B cell (primary cell): ENCODE results near the gene GK2. TPM values are rescaled to one million over a fixed set of nuclear protein-coding genes. Genes with fewer than 3 reads are reported as not detected.

ENCODE experiments used
- ATAC-seq: fragments of 200-7000 bp; cut with Tn5 transposase; one replicate; pipeline ENCODE4 v1.10.0; 2021; ENCODE audit warnings: low read depth, mild to moderate bottlenecking, moderate number of reproducible peaks, moderate library complexity
- CTCF ChIA-PET: fragments of 350-600 bp; sonication (Branson Sonifier 250); formaldehyde crosslinking; loops from one replicate; lab custom pipeline; 2021; ENCODE audit warnings: antibody characterized with exemption, inconsistent platforms; lab: Charles Lee
- POLR2A ChIA-PET: fragments of 350-600 bp; sonication (Branson Sonifier 250); formaldehyde crosslinking; loops from one replicate; lab custom pipeline; 2021; ENCODE audit warnings: antibody characterized with exemption; lab: Charles Lee
- DNase-seq: peaks from one replicate; pipeline ENCODE4 v3.0.0; 2013
- H2AFZ ChIP-seq: 2 replicates; pipeline ENCODE4 v1.6.1; 2012; ENCODE audit warnings: mild to moderate bottlenecking, low read depth, low read length; ENCODE audit not compliant: insufficient read depth, poor library complexity, severe bottlenecking
- H3K27ac ChIP-seq, 2 donors: 1 replicate in 1 of 2; 2 replicates in 1 of 2; pipeline ENCODE4 v1.5.1; 2012 to 2013; ENCODE audit warnings: low read length in 2 of 2, mild to moderate bottlenecking in 2 of 2, moderate library complexity in 1 of 2
- H3K27me3 ChIP-seq, 4 experiments: fragments of 200-600 bp in 1 of 4; sonication (generic) in 1 of 4; replicated peaks in 1 of 4; 1 replicate in 2 of 4; 2 replicates in 2 of 4; pipeline versions ENCODE4 v1.6.1 to v1.7.0; 2013 to 2016; ENCODE audit warnings: low read length in 3 of 4, mild to moderate bottlenecking in 2 of 4, mixed read lengths in 1 of 4, moderate library complexity in 1 of 4; ENCODE audit not compliant: insufficient read depth in 4 of 4, control insufficient read depth in 3 of 4; ENCODE audit errors: control extremely low read depth in 1 of 4
- H3K36me3 ChIP-seq, 2 experiments: replicated peaks in 1 of 2; 1 replicate in 1 of 2; 2 replicates in 1 of 2; pipeline versions ENCODE4 v1.6.1 to v1.7.1; 2013; ENCODE audit warnings: low read length in 1 of 2; ENCODE audit not compliant: insufficient read depth in 2 of 2, control insufficient read depth in 1 of 2; ENCODE audit errors: control extremely low read depth in 1 of 2, extremely low read depth in 1 of 2
- H3K4me1 ChIP-seq, 2 donors: fragments of 200-600 bp in 1 of 2; sonication (generic) in 1 of 2; 1 replicate in 1 of 2; 2 replicates in 1 of 2; pipeline versions ENCODE4 v1.5.1 to v1.6.1; 2013 to 2017; ENCODE audit warnings: low read length in 2 of 2; ENCODE audit not compliant: control insufficient read depth in 2 of 2, insufficient read depth in 2 of 2
- H3K4me2 ChIP-seq: replicated peaks from 2 replicates; pipeline ENCODE3; 2012; ENCODE audit warnings: mild to moderate bottlenecking, low read depth, low read length; ENCODE audit not compliant: poor library complexity, severe bottlenecking
- H3K4me3 ChIP-seq, 5 experiments: fragments of 200-600 bp in 1 of 5; sonication (generic) in 1 of 5; 1 replicate in 3 of 5; 2 replicates in 2 of 5; pipeline versions ENCODE4 v1.5.1 to v1.7.0; 2011 to 2016; ENCODE audit warnings: low read length in 4 of 5, mild to moderate bottlenecking in 4 of 5, low read depth in 2 of 5, control low read depth in 1 of 5, moderate library complexity in 1 of 5; ENCODE audit not compliant: insufficient read depth in 1 of 5; ENCODE audit errors: control extremely low read depth in 1 of 5, extremely low read depth in 1 of 5
- H3K79me2 ChIP-seq: fragments of 200-600 bp; sonication (generic); one replicate; pipeline ENCODE4 v1.6.0; 2016; ENCODE audit warnings: low read length; ENCODE audit not compliant: control insufficient read depth, insufficient read depth
- H3K9ac ChIP-seq: fragments of 200-600 bp; sonication (generic); 2 replicates; pipeline ENCODE4 v1.6.1; 2017; ENCODE audit warnings: mild to moderate bottlenecking, low read length, moderate library complexity
- H3K9me3 ChIP-seq, 3 donors: one replicate each; pipeline versions ENCODE4 v1.6.1 to v1.7.1; 2013; ENCODE audit warnings: low read length in 2 of 3; ENCODE audit not compliant: control insufficient read depth in 2 of 3, insufficient read depth in 1 of 3; ENCODE audit errors: control extremely low read depth in 1 of 3
- H4K20me1 ChIP-seq: 2 replicates; pipeline ENCODE4 v1.6.0; 2012; ENCODE audit warnings: mild to moderate bottlenecking, low read length; ENCODE audit not compliant: insufficient read depth, control insufficient read depth, poor library complexity, severe bottlenecking
- H3K27ac Mint-ChIP-seq: one replicate; pipeline ENCODE4 v1.8.0; 2021; ENCODE audit warnings: mixed read lengths
- H3K27me3 Mint-ChIP-seq: one replicate; pipeline ENCODE4 v1.8.0; 2021; ENCODE audit warnings: mixed read lengths
- H3K4me1 Mint-ChIP-seq: one replicate; pipeline ENCODE4 v1.8.0; 2021; ENCODE audit warnings: mixed read lengths
- H3K4me3 Mint-ChIP-seq: one replicate; pipeline ENCODE4 v1.8.0; 2021; ENCODE audit warnings: mixed read lengths
- H3K9me3 Mint-ChIP-seq: one replicate; pipeline ENCODE4 v1.8.0; 2022; ENCODE audit warnings: mixed read lengths; ENCODE audit not compliant: insufficient read depth
- CTCF ChIP-seq: fragments of 200-600 bp; IDR thresholded peaks from one replicate; pipeline ENCODE4 v1.8.0; 2022; ENCODE audit warnings: antibody characterized with exemption, mild to moderate bottlenecking
- EZH2 ChIP-seq: IDR thresholded peaks from 2 replicates; pipeline ENCODE4 v1.6.1; 2012; ENCODE audit warnings: borderline replicate concordance, low read depth, mild to moderate bottlenecking, moderate library complexity, low read length; ENCODE audit not compliant: insufficient read depth, poor library complexity, severe bottlenecking
- WGBS: methylation state at CpG from one replicate; pipeline ENCODE4 v1.1.5; 2013; ENCODE audit warnings: missing lambda C conversion rate; ENCODE audit not compliant: insufficient coverage; 5-methylcytosine and 5-hydroxymethylcytosine counted together
- intact Hi-C: fragments of 100-400 bp; cut with micrococcal nuclease; formaldehyde crosslinking; loops from one replicate; pipeline ENCODE4 v1.10.0; 2022
- polyA plus RNA-seq: library from polyadenylated mRNA; depleted of rRNA; stranded (reverse); fragments of >200 nt; gene quantifications from 2 replicates; pipeline ENCODE4 v1.2.3, GENCODE V29; 2012
- total RNA-seq, 2 donors: library from RNA; stranded (reverse); fragments of 120-200 nt in 1 of 2; gene quantifications; 1 replicate in 1 of 2; 2 replicates in 1 of 2; pipeline versions ENCODE4 v1.2.3 to v1.2.4, GENCODE V29; 2013 to 2022

GK2 gene
- total and polyA plus RNA-seq, 2 donors (not counting 1 experiment from before 2014, with no cell fraction given), result not detected

- TF ChIP-seq CTCF (no peak), EZH2 (no peak)
- Histone ChIP-seq H3K4me1 (no peaks in the 10 kb centered on the region), H4K20me1 (no peaks in the 10 kb centered on the region), H3K79me2 (no peaks in the 10 kb centered on the region), H2AFZ (no peak overlapping the region), H3K36me3 (no peaks in the 10 kb centered on the region), H3K9ac (no peak overlapping the region), H3K4me3 (no peak overlapping the region), H3K27me3 (no peaks in the 10 kb centered on the region), H3K4me2 (no peak overlapping the region), H3K9me3 (no peaks in the 10 kb centered on the region), H3K27ac (no peak overlapping the region)
- Mint-ChIP-seq H3K4me1 (no peaks in the 10 kb centered on the region), H3K4me3 (no peak overlapping the region), H3K9me3 (no peaks in the 10 kb centered on the region), H3K27me3 (no peaks in the 10 kb centered on the region), H3K27ac (no peak overlapping the region)
- CTCF ChIA-PET, result no interaction called here
- intact Hi-C loops, result no loop called here
- ATAC-seq (no peak), DNase-seq (no peak)
- no CpG with 5 or more reads among the region's 2 CpGs for WGBS
- POLR2A ChIA-PET, result no interaction called here
These were observed 40.9 kb downstream of the GK2 start for GRCh38 chr4:79367096-79367495.

GRCh38 chr4:79366422-79366821 is 41.6 kb downstream of the GK2 start:
- H4K20me1 ChIP-seq, result no peaks in the 10 kb centered on the region
- ChIA-PET POLR2A (no interaction called here), CTCF (no interaction called here)
- TF ChIP-seq EZH2 (no peak), CTCF (no peak)
- H3K36me3 ChIP-seq, result no peaks in the 10 kb centered on the region
- no peak overlapping the region for H3K4me3 ChIP-seq
- H3K27me3 ChIP-seq, result no peaks in the 10 kb centered on the region
- H2AFZ ChIP-seq, result no peak overlapping the region
- H3K27ac Mint-ChIP-seq, result no peak overlapping the region
- H3K4me3 Mint-ChIP-seq, result no peak overlapping the region
- no peaks in the 10 kb centered on the region for H3K4me1 ChIP-seq
- DNase-seq (no peak), ATAC-seq (no peak)
- intact Hi-C loops, result no loop called here
- H3K4me2 ChIP-seq, result no peak overlapping the region
- no peak overlapping the region for H3K9ac ChIP-seq
- no peaks in the 10 kb centered on the region for H3K9me3 Mint-ChIP-seq
- no peaks in the 10 kb centered on the region for H3K4me1 Mint-ChIP-seq
- H3K9me3 ChIP-seq, result no peaks in the 10 kb centered on the region
- H3K27ac ChIP-seq, result no peak overlapping the region
- H3K27me3 Mint-ChIP-seq, result no peaks in the 10 kb centered on the region
- no peaks in the 10 kb centered on the region for H3K79me2 ChIP-seq
